ENCODE data around the gene DIP2A. TPM values are rescaled to one million over a fixed set of nuclear protein-coding genes. Genes with fewer than 3 reads are reported as not detected.

The DIP2A gene
- total and polyA plus RNA-seq, 2 of the 8 experiments (the other 6 are each of a cell fraction or from before 2014, with no cell fraction given), result 16.0 to 27.1 TPM

GRCh38 chr21:46428987-46429710, 29.5 kb upstream of the DIP2A start:
- H3K4me2 ChIP-seq (ENCODE audit: insufficient read depth in 1 of 2, low read depth in 2 of 2, low read length in 2 of 2), result no peak overlapping the region
- H2AFZ ChIP-seq (ENCODE audit: low read length), result no peak overlapping the region
- H3K36me3 ChIP-seq (ENCODE audit: control insufficient read depth in 2 of 4, insufficient read depth in 4 of 4, low read length in 3 of 4), result peaks cover 14 to 42% (median 24%) of the 10 kb centered on the region in 4 experiments
- no peak overlapping the region for H2BK5ac ChIP-seq (ENCODE audit: low read depth, low read length)
- H3K4me1 ChIP-seq (replicated peaks in 1 of 4; ENCODE audit: control insufficient read depth in 3 of 4, insufficient read depth in 4 of 4, low read length in 3 of 4), result peaks cover 0 to 2% (median 2%) of the 10 kb centered on the region in 4 experiments; a peak in 4 of 7 replicates
- 94% methylated on average over 26 of the region's 44 CpGs; no CpG with 5 or more reads in 1 of the 2 experiments for WGBS, 2 experiments (ENCODE audit: extremely low coverage in 1 of 2, insufficient coverage in 1 of 2, insufficient read length in 1 of 2, insufficient replicate concordance in 2 of 2, low coverage in 1 of 2, low lambda C conversion rate in 2 of 2, missing lambda C conversion rate in 1 of 2)
- no peak overlapping the region for H3K4ac ChIP-seq (replicated peaks; ENCODE audit: insufficient read length, low read depth, low read length)
- H3K14ac ChIP-seq (ENCODE audit: insufficient read length), result no peak overlapping the region
- H4K8ac ChIP-seq (ENCODE audit: extremely low read depth, insufficient read depth, low read length), result no peak overlapping the region
- H3K23me2 ChIP-seq (ENCODE audit: low read depth, low read length), result 0 out of 2 replicates have a peak, but pooled peaks cover 2% of the 10 kb centered on the region
- no peak overlapping the region for H2BK20ac ChIP-seq (ENCODE audit: low read length)
- H2BK120ac ChIP-seq (replicated peaks; ENCODE audit: low read depth, low read length), result no peak overlapping the region
- H3K27me3 ChIP-seq (replicated peaks in 1 of 4; ENCODE audit: control insufficient read depth in 3 of 4, extremely low read depth in 1 of 4, insufficient read depth in 3 of 4, low read length in 3 of 4), result no peaks in the 10 kb centered on the region
- no peak overlapping the region for H4K5ac ChIP-seq (ENCODE audit: insufficient read length, low read depth, low read length)
- H3K56ac ChIP-seq (replicated peaks; ENCODE audit: insufficient read length, low read depth, low read length), result no peak overlapping the region
- H3K4me3 ChIP-seq (ENCODE audit: extremely low read depth in 1 of 4, insufficient read depth in 2 of 4, low read depth in 3 of 4, low read length in 4 of 4), result no peak overlapping the region
- no peak overlapping the region for H3K23ac ChIP-seq (ENCODE audit: insufficient read length)
- no peak overlapping the region for H2BK15ac ChIP-seq (ENCODE audit: low read length)
- no peaks in the 10 kb centered on the region for H3K79me1 ChIP-seq (ENCODE audit: low read depth, low read length)
- CTCF ChIA-PET (ENCODE audit: partially characterized antibody), result no interaction called here
- POLR2A ChIA-PET (ENCODE audit: partially characterized antibody), result no interaction called here
- H3K18ac ChIP-seq (ENCODE audit: extremely low read depth, low read length), result no peak overlapping the region
- TF ChIP-seq RXRA (IDR thresholded peaks at IDR 0.05; ENCODE audit: insufficient read depth, low read depth, low read length), result no peak
- no peak for TF ChIP-seq FOSL1 (IDR thresholded peaks at IDR 0.05; ENCODE audit: insufficient read depth, low read depth, low read length)
- no peak for TF ChIP-seq SIRT6 (IDR thresholded peaks at IDR 0.05; ENCODE audit: low read length)
- TF ChIP-seq CREB1 (IDR thresholded peaks at IDR 0.05), result no peak
- no peak for TF ChIP-seq KDM4A (IDR thresholded peaks at IDR 0.05; ENCODE audit: low read depth, low read length, severe bottlenecking)
- no peak for TF ChIP-seq KDM5A (IDR thresholded peaks at IDR 0.05; ENCODE audit: low read length)
- TF ChIP-seq POLR2AphosphoS5 (IDR thresholded peaks at IDR 0.05; ENCODE audit: low read depth, low read length), result no peak
- TF ChIP-seq GABPA (IDR thresholded peaks at IDR 0.05; ENCODE audit: borderline replicate concordance, insufficient read depth, low read length), result no peak
- TF ChIP-seq E2F6 (IDR thresholded peaks at IDR 0.05), result no peak
- TF ChIP-seq TBP (IDR thresholded peaks at IDR 0.05; ENCODE audit: low read depth, low read length), result no peak
- no peak for TF ChIP-seq YY1 (IDR thresholded peaks at IDR 0.05; ENCODE audit: low read depth, low read length)
- no peak for TF ChIP-seq RAD21 (IDR thresholded peaks at IDR 0.05 in 1 of 2, conservative IDR thresholded peaks at IDR 0.05 in 1 of 2; ENCODE audit: low read depth in 2 of 2, low read length in 2 of 2)
- no peak for TF ChIP-seq SUZ12 (IDR thresholded peaks at IDR 0.05; ENCODE audit: low read length)
- no peak for DNase-seq (ENCODE audit: low read depth in 1 of 2, low spot score in 2 of 2)
- peaks cover 0 to 3% of the 10 kb centered on the region in 2 experiments for H4K20me1 ChIP-seq (replicated peaks in 1 of 2; ENCODE audit: control insufficient read depth in 1 of 2, insufficient read depth in 2 of 2, low read length in 2 of 2)
- no peak overlapping the region for H2BK12ac ChIP-seq (ENCODE audit: low read depth, low read length)
- H4K91ac ChIP-seq (replicated peaks; ENCODE audit: insufficient read length, low read length), result no peak overlapping the region
- H3K9me3 ChIP-seq (ENCODE audit: insufficient read depth in 2 of 2, low read depth in 1 of 2, low read length in 1 of 2), result no peaks in the 10 kb centered on the region
- H3K27ac ChIP-seq (ENCODE audit: low read depth, low read length), result no peak overlapping the region
- H3K79me2 ChIP-seq (ENCODE audit: control insufficient read depth in 1 of 2, insufficient read depth in 2 of 2, low read length in 2 of 2), result no peaks in the 10 kb centered on the region
- H2AK5ac ChIP-seq (ENCODE audit: low read depth, low read length), result no peak overlapping the region
- no peak overlapping the region for H3K9ac ChIP-seq (replicated peaks in 1 of 4; ENCODE audit: extremely low read depth in 1 of 4, low read depth in 3 of 4, low read length in 3 of 4)
- no peak for FAIRE-seq
